SK-N-SH treated with all-trans-retinoic acid at 6 μM for 48 hours (cell line): ENCODE results near the gene KCNJ12.
"Not testable (repeated sequence)": the region's sequence is repeated elsewhere in the genome, so short reads cannot be mapped to it uniquely, and the experiment has no call there.

Experiments
- ATAC-seq: fragments of 200-7000 bp; cut with Tn5 transposase; 3 replicates; pipeline ENCODE4 v1.9.1; 2020; ENCODE audit warnings: mild to moderate bottlenecking, moderate library complexity
- CREB5 ChIP-seq: fragments of 250-450 bp; sonication (Bioruptor Pico); IDR thresholded peaks from 2 replicates; pipeline ENCODE4 v1.5.1; 2020; ENCODE audit warnings: low read depth, mild to moderate bottlenecking, moderate library complexity
- CSDC2 ChIP-seq: fragments of 250-450 bp; sonication (Bioruptor Pico); IDR thresholded peaks from 2 replicates; pipeline ENCODE4 v1.5.0; 2020; ENCODE audit warnings: mild to moderate bottlenecking, moderate library complexity
- ESRRG ChIP-seq: fragments of 250-450 bp; sonication (Bioruptor Pico); IDR thresholded peaks from 2 replicates; pipeline ENCODE4 v1.6.1; 2021; ENCODE audit warnings: mild to moderate bottlenecking
- ISL1 ChIP-seq: fragments of 250-450 bp; sonication (Bioruptor Pico); IDR thresholded peaks from 2 replicates; pipeline ENCODE4 v2.1.2; 2022; ENCODE audit warnings: mild to moderate bottlenecking, moderate library complexity
- OSR1 ChIP-seq: fragments of 250-450 bp; sonication (Bioruptor Pico); IDR thresholded peaks from 2 replicates; pipeline ENCODE4 v1.8.0; 2022; ENCODE audit warnings: moderate library complexity, mild to moderate bottlenecking, inconsistent platforms
- PATZ1 ChIP-seq: fragments of 250-450 bp; sonication (Bioruptor Pico); IDR thresholded peaks from 2 replicates; pipeline ENCODE4 v1.8.0; 2020; ENCODE audit warnings: mild to moderate bottlenecking, moderate library complexity, borderline replicate concordance
- PPARA ChIP-seq: fragments of 250-450 bp; sonication (Bioruptor Pico); IDR thresholded peaks from 2 replicates; pipeline ENCODE4 v1.5.0; 2020; ENCODE audit warnings: mild to moderate bottlenecking, borderline replicate concordance
- RARB ChIP-seq: fragments of 250-450 bp; sonication (Bioruptor Pico); IDR thresholded peaks from 2 replicates; pipeline ENCODE4 v1.8.0; 2021; ENCODE audit warnings: mild to moderate bottlenecking, moderate library complexity
- TCF4 ChIP-seq: fragments of 250-450 bp; sonication (Bioruptor Pico); IDR thresholded peaks from 2 replicates; pipeline ENCODE4 v1.8.0; 2021; ENCODE audit warnings: mild to moderate bottlenecking, moderate library complexity, borderline replicate concordance
- TOX ChIP-seq: fragments of 250-450 bp; sonication (Bioruptor Pico); IDR thresholded peaks from 2 replicates; pipeline ENCODE4 v1.8.0; 2021; ENCODE audit warnings: mild to moderate bottlenecking, moderate library complexity, borderline replicate concordance
- TSHZ2 ChIP-seq: fragments of 250-450 bp; sonication (Bioruptor Pico); IDR thresholded peaks from 2 replicates; pipeline ENCODE4 v1.5.0; 2020; ENCODE audit warnings: mild to moderate bottlenecking, moderate library complexity
- ZC3H10 ChIP-seq: fragments of 250-450 bp; sonication (Bioruptor Pico); IDR thresholded peaks from 2 replicates; pipeline ENCODE4 v1.5.1; 2021; ENCODE audit warnings: mild to moderate bottlenecking, moderate library complexity
- ZFP3 ChIP-seq: fragments of 250-450 bp; sonication (Bioruptor Pico); IDR thresholded peaks from 2 replicates; pipeline ENCODE4 v1.5.0; 2020; ENCODE audit warnings: mild to moderate bottlenecking, moderate library complexity
- ZFP30 ChIP-seq: fragments of 450-650 bp; formaldehyde crosslinking; IDR thresholded peaks from 2 replicates; pipeline ENCODE4 v1.5.0; 2022; ENCODE audit warnings: mild to moderate bottlenecking, moderate library complexity
- ZNF565 ChIP-seq: fragments of 450-650 bp; formaldehyde crosslinking; conservative IDR thresholded peaks from 2 replicates; pipeline ENCODE4 v1.5.0; 2020; ENCODE audit warnings: low read depth, mild to moderate bottlenecking, moderate library complexity
- ZNF70 ChIP-seq: fragments of 450-650 bp; formaldehyde crosslinking; IDR thresholded peaks from 2 replicates; pipeline ENCODE4 v1.5.0; 2020; ENCODE audit warnings: mild to moderate bottlenecking, moderate library complexity
- ZNF8 ChIP-seq: fragments of 450-650 bp; formaldehyde crosslinking; IDR thresholded peaks from 2 replicates; pipeline ENCODE4 v1.5.0; 2020; ENCODE audit warnings: mild to moderate bottlenecking, moderate library complexity

The KCNJ12 gene

GRCh38 chr17:21399474-21400186 lies 23.5 kb downstream of the KCNJ12 start (continued):
- TF ChIP-seq PATZ1 (no peak), ZFP3 (no peak), TSHZ2 (CRISPR knock-in tag) (no peak), ZNF565 (CRISPR knock-in tag) (no peak), ZFP30 (CRISPR knock-in tag) (no peak), ZNF70 (no peak), RARB (CRISPR knock-in tag) (no peak), CSDC2 (no peak), PPARA (CRISPR knock-in tag) (no peak), ESRRG (CRISPR knock-in tag) (no peak)

- ATAC-seq = not testable (repeated sequence)
These were observed 24.0 kb downstream of the KCNJ12 start for GRCh38 chr17:21400187-21400569.

GRCh38 chr17:21400816-21401593 lies 24.8 kb downstream of the KCNJ12 start:
- no peak for ATAC-seq
- TF ChIP-seq CSDC2 (no peak), ZFP3 (no peak), PATZ1 (no peak), PPARA (CRISPR knock-in tag) (no peak), TSHZ2 (CRISPR knock-in tag) (no peak), TOX (CRISPR knock-in tag) (no peak), OSR1 (CRISPR knock-in tag) (no peak), TCF4 (CRISPR knock-in tag) (no peak), ZNF8 (CRISPR knock-in tag) (no peak), ZNF565 (CRISPR knock-in tag) (no peak), ESRRG (CRISPR knock-in tag) (no peak), ISL1 (CRISPR knock-in tag) (no peak), CREB5 (CRISPR knock-in tag) (no peak), ZC3H10 (CRISPR knock-in tag) (no peak)
